Astrocyte (in vitro differentiated cells and primary cell): ENCODE measurements around the gene LRMDA.

Experiments used
- EZH2 ChIP-seq: IDR thresholded peaks from 2 replicates; pipeline ENCODE4 v1.6.1; 2012; ENCODE audit warnings: mild to moderate bottlenecking, low read length, inconsistent platforms; ENCODE audit not compliant: insufficient read depth
- TF ChIP-seq, protein P1 (sequence below): IDR thresholded peaks from 2 replicates; pipeline ENCODE4 v1.5.1; 2011; ENCODE audit warnings: low read depth, mild to moderate bottlenecking, inconsistent platforms, low read length, moderate library complexity; ENCODE audit not compliant: insufficient read depth

DNA sequence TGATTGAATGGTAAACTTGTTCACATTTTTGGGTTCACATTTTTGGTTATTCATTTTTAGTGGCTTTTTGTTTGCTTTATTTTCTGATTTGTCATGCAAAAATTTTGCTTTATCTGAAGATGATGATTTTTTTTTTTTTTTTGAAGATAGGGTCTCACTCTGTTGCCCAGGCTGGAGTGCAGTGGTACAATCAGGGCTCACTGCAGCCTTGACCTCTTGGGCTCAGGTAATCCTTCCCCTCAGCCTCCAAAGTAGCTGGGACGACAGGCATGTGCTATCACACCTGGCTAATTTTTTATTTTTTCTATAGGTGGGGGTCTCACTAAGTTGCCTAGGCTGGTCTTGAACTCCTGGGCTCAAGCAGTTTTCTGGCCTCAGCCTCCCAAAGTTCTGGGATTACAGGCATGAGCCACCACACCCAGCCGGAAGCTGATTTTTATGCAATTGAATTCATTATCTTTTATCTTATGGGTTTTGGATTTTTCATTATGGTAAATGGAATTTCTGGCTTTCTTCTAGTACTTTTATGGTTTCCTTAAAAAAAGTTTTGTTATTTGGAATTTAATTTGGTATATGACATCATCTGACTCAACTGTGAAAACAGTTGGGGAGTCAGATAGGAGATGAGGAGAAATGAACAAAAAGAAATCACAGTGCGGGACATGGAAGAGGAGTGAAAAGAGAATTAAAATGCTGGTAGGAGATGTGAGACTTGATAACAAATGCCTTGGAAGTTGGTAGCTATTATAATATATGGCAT lies 158.7 kb downstream of the LRMDA start:
- no peak for TF ChIP-seq EZH2
- TF ChIP-seq, protein P1, sequence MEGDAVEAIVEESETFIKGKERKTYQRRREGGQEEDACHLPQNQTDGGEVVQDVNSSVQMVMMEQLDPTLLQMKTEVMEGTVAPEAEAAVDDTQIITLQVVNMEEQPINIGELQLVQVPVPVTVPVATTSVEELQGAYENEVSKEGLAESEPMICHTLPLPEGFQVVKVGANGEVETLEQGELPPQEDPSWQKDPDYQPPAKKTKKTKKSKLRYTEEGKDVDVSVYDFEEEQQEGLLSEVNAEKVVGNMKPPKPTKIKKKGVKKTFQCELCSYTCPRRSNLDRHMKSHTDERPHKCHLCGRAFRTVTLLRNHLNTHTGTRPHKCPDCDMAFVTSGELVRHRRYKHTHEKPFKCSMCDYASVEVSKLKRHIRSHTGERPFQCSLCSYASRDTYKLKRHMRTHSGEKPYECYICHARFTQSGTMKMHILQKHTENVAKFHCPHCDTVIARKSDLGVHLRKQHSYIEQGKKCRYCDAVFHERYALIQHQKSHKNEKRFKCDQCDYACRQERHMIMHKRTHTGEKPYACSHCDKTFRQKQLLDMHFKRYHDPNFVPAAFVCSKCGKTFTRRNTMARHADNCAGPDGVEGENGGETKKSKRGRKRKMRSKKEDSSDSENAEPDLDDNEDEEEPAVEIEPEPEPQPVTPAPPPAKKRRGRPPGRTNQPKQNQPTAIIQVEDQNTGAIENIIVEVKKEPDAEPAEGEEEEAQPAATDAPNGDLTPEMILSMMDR = no peak
